ENCODE measurements around the gene RNF169. TPM values are rescaled to one million over a fixed set of nuclear protein-coding genes. Genes with fewer than 3 reads are reported as not detected.

RNF169 gene
- total and polyA plus RNA-seq, 2 of the 4 experiments (the other 2 are of a cell fraction), result 3.6 to 23.3 TPM

DNA sequence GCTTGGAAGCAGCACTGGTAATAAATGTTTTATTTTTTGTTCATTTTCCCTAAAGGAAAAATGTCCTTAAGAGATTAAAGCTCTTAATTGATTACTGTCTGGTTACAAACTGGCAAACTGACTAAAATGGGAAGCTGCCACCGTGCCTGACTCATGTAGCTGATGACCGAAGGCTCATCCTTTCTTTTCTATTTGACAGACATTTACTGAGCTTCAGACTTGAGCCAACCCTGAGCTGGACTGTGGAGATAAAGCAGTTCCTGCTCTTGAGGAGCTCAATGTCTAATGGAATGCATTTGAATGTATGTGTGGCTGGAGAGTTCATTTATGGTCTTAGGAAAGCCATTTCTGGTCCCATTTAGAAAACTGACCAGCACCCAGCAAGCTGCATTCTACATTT is 91.3 kb downstream of the RNF169 start:
- no peak overlapping the region for H4K8ac ChIP-seq (ENCODE audit: low read depth in 2 of 2, low read length in 2 of 2)
- no peak overlapping the region for H2BK15ac ChIP-seq (ENCODE audit: low read depth, low read length)
- no peaks in the 10 kb centered on the region for H3K27me3 ChIP-seq (ENCODE audit: control insufficient read depth, insufficient read depth, low read length)
- peaks cover 2% of the 10 kb centered on the region; the same call in 1 of the 2 replicates for H3K4me1 ChIP-seq (ENCODE audit: control insufficient read depth, insufficient read depth, low read length)
- dilution Hi-C loops (cut with HindIII; ENCODE audit: low sequenced_read_pairs, unreplicated experiment) (no loop called here), intact Hi-C loops (cut with micrococcal nuclease) (no loop called here), in situ Hi-C loops (cut with MboI; ENCODE audit: low sequenced_read_pairs) (no loop called here)
- no peak overlapping the region for H3K4ac ChIP-seq (ENCODE audit: low read depth, low read length)
- H3K4me2 ChIP-seq (ENCODE audit: low read depth, low read length), result no peak overlapping the region
- no peak overlapping the region for H3K18ac ChIP-seq (ENCODE audit: low read depth, low read length)
- H3K9ac ChIP-seq (ENCODE audit: low read depth, low read length), result no peak overlapping the region
- no peak overlapping the region for H4K5ac ChIP-seq (ENCODE audit: low read depth, low read length)
- peaks cover 14 to 38% of the 10 kb centered on the region in 2 experiments for H3K79me1 ChIP-seq (ENCODE audit: low read depth in 1 of 2, low read length in 2 of 2)
- H4K20me1 ChIP-seq (ENCODE audit: insufficient read depth, low read length), result no peaks in the 10 kb centered on the region; the same call in 1 of the 2 replicates
- H3K9me3 ChIP-seq (ENCODE audit: control insufficient read depth, insufficient read depth, low read length), result no peaks in the 10 kb centered on the region
- ChIA-PET POLR2A (ENCODE audit: unreplicated experiment) (no interaction called here), CTCF (no interaction called here)
- no peak overlapping the region for H2AK5ac ChIP-seq (ENCODE audit: low read depth, low read length)
- no peak overlapping the region for H3K4me3 ChIP-seq (ENCODE audit: insufficient read depth, low read depth, low read length)
- H4K91ac ChIP-seq (ENCODE audit: insufficient read depth, low read depth, low read length), result no peak overlapping the region
- no TSS peak for BruUV-seq (replicated peaks)
- no CpG with 5 or more reads among the region's 2 CpGs for WGBS, 2 experiments (ENCODE audit: extremely low coverage in 2 of 2, insufficient read length in 1 of 2)
- DNase-seq (no peak), ATAC-seq (ENCODE audit: low read depth) (no peak)
- no peak overlapping the region for H2BK120ac ChIP-seq (ENCODE audit: low read depth, low read length)
- H3K9me1 ChIP-seq (ENCODE audit: insufficient read depth, low read length), result peaks cover 11% of the 10 kb centered on the region
- no peak overlapping the region for H3K27ac ChIP-seq (ENCODE audit: insufficient read depth, low read length)
- no peak overlapping the region for H2AK9ac ChIP-seq (replicated peaks; ENCODE audit: low read depth, low read length, poor library complexity)
- TF ChIP-seq CHD1 (IDR thresholded peaks at IDR 0.05; ENCODE audit: low read depth, low read length), result no peak
- no peak for TF ChIP-seq MAZ (IDR thresholded peaks at IDR 0.05; ENCODE audit: borderline replicate concordance, low read depth, low read length)
- TF ChIP-seq, protein P1, sequence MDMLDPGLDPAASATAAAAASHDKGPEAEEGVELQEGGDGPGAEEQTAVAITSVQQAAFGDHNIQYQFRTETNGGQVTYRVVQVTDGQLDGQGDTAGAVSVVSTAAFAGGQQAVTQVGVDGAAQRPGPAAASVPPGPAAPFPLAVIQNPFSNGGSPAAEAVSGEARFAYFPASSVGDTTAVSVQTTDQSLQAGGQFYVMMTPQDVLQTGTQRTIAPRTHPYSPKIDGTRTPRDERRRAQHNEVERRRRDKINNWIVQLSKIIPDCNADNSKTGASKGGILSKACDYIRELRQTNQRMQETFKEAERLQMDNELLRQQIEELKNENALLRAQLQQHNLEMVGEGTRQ (IDR thresholded peaks at IDR 0.05; ENCODE audit: low read depth, low read length), result no peak
- TF ChIP-seq NFE2L2 (IDR thresholded peaks at IDR 0.05; ENCODE audit: low read depth, low read length), result no peak
- no peak overlapping the region for H2BK20ac ChIP-seq (ENCODE audit: low read depth, low read length)
- H2AFZ ChIP-seq (replicated peaks; ENCODE audit: low read length, poor library complexity), result no peak overlapping the region
- H3K14ac ChIP-seq (replicated peaks; ENCODE audit: low read depth, low read length), result no peak overlapping the region
- H3K23ac ChIP-seq (ENCODE audit: low read depth, low read length), result no peak overlapping the region
- H2BK5ac ChIP-seq (ENCODE audit: low read depth, low read length, poor library complexity, severe bottlenecking), result no peak overlapping the region
- peaks cover 54% of the 10 kb centered on the region for H3K36me3 ChIP-seq (ENCODE audit: control insufficient read depth, insufficient read depth, low read length)
- H3K56ac ChIP-seq (ENCODE audit: extremely low read depth, insufficient read depth, low read length), result no peak overlapping the region
